ENCODE results near the gene PAXX.

Gene PAXX

DNA sequence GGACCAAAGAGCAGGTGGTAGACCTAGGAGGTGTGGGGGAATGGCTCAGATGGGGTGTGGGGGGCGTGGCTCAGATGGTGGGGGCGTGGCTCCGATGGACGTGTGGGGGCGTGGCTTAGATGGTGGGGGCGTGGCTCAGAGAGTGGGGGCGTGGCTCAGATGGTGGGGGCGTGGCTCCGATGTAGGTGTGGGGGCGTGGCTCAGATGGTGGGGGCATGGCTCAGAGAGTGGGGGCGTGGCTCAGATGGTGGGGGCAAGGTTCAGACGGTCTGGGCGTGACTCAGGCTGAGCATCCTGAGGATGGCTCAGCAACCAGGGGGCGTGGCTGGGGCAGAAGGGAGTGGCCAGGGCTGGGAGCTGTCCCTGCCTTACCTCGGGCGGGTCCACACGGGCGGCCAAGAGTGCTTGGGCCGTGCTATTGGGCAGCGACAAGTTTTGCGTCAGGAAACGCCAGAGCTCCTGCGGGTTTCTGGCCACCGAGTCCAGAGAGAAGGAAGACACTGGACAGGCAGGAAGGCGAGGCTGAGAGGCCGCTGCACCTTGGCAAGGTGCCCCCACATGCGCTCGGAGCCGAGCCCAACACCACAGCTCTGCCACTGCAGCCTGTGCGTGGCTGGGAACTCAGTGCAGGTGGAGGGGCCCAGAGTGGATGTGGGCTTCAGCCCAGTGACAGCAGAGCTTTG, 29.9 kb downstream of the PAXX start:
- TF ChIP-seq, protein P1, sequence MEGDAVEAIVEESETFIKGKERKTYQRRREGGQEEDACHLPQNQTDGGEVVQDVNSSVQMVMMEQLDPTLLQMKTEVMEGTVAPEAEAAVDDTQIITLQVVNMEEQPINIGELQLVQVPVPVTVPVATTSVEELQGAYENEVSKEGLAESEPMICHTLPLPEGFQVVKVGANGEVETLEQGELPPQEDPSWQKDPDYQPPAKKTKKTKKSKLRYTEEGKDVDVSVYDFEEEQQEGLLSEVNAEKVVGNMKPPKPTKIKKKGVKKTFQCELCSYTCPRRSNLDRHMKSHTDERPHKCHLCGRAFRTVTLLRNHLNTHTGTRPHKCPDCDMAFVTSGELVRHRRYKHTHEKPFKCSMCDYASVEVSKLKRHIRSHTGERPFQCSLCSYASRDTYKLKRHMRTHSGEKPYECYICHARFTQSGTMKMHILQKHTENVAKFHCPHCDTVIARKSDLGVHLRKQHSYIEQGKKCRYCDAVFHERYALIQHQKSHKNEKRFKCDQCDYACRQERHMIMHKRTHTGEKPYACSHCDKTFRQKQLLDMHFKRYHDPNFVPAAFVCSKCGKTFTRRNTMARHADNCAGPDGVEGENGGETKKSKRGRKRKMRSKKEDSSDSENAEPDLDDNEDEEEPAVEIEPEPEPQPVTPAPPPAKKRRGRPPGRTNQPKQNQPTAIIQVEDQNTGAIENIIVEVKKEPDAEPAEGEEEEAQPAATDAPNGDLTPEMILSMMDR (IDR thresholded peaks at IDR 0.05; ENCODE audit: control insufficient read depth, extremely low read depth, insufficient read depth), result no peak
- peak; percentile 99 for DNase-seq (ENCODE audit: low read depth)

DNA sequence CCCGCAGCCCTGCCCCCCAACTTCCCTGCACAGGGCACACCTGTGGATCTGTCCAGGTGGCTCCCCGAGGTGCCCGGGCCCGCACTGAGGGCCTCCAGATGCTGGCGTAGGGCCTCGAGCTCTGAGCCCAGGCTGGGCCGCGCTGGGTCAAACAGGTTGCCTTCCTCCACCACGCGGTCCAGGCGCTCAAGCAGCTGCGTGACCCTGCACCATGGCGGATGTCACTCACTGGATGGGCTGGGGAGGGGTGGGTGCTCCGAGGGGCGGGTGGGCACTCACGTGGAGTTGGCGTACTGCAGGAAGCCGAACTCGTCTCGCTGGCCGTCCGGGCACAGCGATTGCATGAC, 30.4 kb downstream of the PAXX start:
- peak overlapping the region; percentile 15; the same call in 1 of the 2 replicates for H3K4me3 ChIP-seq (ENCODE audit: low read depth, low read length)
- TF ChIP-seq, protein P1 (IDR thresholded peaks at IDR 0.05; ENCODE audit: control insufficient read depth, extremely low read depth, insufficient read depth), result no peak
- DNase-seq (ENCODE audit: low read depth), result no peak

More for the DNA sequence above, 29.9 kb downstream of the PAXX start:
- no peak overlapping the region; the same call in 1 of the 2 replicates for H3K4me3 ChIP-seq (ENCODE audit: low read depth, low read length)

DNA sequence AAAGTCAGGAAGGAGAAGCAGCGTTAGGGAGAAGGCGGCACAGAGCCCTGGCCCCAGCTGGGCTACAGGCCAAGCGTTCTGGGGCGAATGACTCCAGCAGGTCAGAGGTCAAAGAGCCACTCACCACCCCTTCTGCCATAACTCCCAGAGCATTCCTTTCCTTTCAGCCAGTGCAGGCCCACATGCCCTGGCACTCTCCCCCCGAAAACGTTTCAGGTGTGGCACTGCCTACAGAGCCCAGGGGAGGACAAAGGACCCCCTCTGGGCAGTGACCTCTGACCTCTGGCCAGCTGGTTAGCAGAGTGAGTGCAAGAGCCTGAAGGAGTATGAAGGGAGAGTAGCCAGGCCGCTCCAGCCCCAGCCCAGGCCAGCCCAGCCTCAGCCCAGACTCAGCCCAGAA, 30.9 kb downstream of the PAXX start:
- TF ChIP-seq, protein P1 (IDR thresholded peaks at IDR 0.05; ENCODE audit: control insufficient read depth, extremely low read depth, insufficient read depth), result no peak
- no peak overlapping the region for H3K4me3 ChIP-seq (ENCODE audit: low read depth, low read length)
- no peak for DNase-seq (ENCODE audit: low read depth)

DNA sequence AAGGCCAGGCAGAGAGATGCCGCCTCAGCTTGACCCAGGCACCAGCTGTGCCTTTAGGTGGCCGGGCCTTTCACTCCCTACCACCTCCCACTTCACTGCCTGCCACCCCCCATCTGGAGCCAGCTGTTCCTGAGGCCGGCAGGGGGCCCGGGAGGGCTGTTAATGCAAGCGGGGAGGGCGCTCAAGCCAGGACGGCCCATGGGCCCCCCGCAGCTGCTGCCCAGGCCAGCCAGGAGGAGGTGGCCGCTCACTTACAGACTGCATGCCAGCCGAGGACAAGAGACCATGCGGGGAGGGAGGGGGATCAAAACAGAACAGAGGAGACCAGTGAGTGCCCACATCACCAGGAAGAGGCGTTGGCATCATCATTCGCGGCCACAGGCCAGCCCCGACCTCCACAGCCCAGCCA, 31.4 kb downstream of the PAXX start:
- no peak overlapping the region for H3K4me3 ChIP-seq (ENCODE audit: low read depth, low read length)
- DNase-seq (ENCODE audit: low read depth), result no peak
- TF ChIP-seq, protein P1 (IDR thresholded peaks at IDR 0.05; ENCODE audit: control insufficient read depth, extremely low read depth, insufficient read depth), result no peak

DNA sequence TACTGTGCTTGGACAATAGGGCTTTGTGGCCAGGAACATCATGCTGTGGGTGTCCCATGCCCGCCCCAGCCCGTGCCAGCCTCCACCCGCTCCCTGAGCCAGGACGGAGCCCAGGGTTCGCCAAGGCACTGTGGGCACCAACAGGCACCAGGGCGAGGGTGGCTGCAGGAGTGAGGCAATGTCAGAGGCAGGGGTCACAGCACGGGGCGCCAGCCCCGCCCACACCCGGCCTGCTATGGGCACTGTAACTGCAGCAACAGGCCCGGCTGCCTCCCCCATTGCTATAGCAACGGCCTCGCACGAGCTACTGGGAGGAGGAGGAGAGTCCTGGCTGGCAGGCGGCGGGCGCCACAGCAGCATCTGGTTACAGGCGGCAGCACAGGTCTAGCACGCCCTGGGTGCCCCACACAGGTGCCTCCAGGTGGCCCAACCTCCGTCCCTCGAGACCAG, 33.3 kb downstream of the PAXX start:
- TF ChIP-seq, protein P1 (IDR thresholded peaks at IDR 0.05; ENCODE audit: control insufficient read depth, extremely low read depth, insufficient read depth), result peak; percentile 29; the same call in 1 of the 2 replicates
- peak; percentile 69 for DNase-seq (ENCODE audit: low read depth)
- peak overlapping the region; percentile 75 for H3K4me3 ChIP-seq (ENCODE audit: low read depth, low read length)

DNA sequence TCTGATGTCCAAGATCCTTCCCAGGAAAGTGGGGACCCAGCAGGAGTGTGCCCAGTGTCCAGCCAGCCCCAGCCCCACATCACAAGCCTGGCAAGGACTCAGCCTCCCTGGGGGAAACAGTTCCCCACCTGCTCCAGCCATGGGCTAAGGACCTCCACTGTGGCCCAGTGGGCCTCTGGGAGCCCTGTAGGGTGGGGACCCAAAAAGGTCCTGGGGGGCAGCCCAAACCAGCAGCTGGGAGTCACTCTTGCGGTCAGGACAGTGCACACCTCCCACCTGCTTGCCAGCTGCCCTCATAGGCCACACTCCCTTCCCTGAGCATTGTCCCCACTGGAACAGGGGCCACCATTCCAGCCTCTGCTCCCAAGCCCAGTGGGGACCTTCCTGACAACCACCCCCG, 34.2 kb downstream of the PAXX start:
- TF ChIP-seq, protein P1 (IDR thresholded peaks at IDR 0.05; ENCODE audit: control insufficient read depth, extremely low read depth, insufficient read depth), result no peak
- DNase-seq (ENCODE audit: low read depth), result no peak
- H3K4me3 ChIP-seq (ENCODE audit: low read depth, low read length), result peak overlapping the region; percentile 75

DNA sequence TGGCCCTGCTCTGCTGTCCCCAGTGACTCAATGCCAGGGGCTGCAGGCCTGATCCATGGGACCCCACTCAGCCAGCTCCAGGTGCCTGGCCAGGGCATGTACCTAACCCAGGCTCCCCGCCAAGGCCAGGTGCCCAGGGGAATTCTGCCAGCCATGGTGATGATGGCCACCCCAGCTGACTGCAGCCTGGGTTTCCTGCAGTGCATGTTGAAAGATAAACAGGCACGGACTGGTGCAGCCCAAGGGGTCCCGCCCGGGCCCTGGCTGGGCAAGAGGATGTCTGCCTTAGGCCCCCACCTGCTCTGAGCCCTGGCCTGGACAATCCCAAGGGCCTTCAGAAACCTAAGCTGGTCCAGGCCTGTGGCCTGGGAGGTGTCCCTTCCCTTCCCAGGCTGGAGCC, 34.6 kb downstream of the PAXX start:
- DNase-seq (ENCODE audit: low read depth), result no peak
- H3K4me3 ChIP-seq (ENCODE audit: low read depth, low read length), result peak overlapping the region; percentile 75

More for the DNA sequence above, 34.6 kb downstream of the PAXX start:
- TF ChIP-seq, protein P1 (IDR thresholded peaks at IDR 0.05; ENCODE audit: control insufficient read depth, extremely low read depth, insufficient read depth), result no peak

All from LNCaP clone FGC (cell line).